ACC112 (cell line): ENCODE data around the gene MCTP1.

ENCODE experiments used
- H2AFZ ChIP-seq: fragments of 200-600 bp; sonication (generic); one replicate; pipeline ENCODE4 v1.6.0; 2017; ENCODE audit warnings: antibody characterized with exemption, low read length; ENCODE audit not compliant: unreplicated experiment
- H3K27ac ChIP-seq: fragments of 200-600 bp; sonication (generic); 2 replicates; pipeline ENCODE4 v1.5.1; 2014; ENCODE audit warnings: low read depth, mild to moderate bottlenecking, antibody characterized with exemption, low read length, moderate library complexity
- H3K27me3 ChIP-seq: fragments of 200-600 bp; sonication (generic); 2 replicates; pipeline ENCODE4 v1.6.1; 2014; ENCODE audit warnings: mild to moderate bottlenecking, antibody characterized with exemption, low read length, moderate library complexity, mixed read lengths; ENCODE audit not compliant: insufficient read depth
- H3K36me3 ChIP-seq: fragments of 200-600 bp; sonication (generic); 2 replicates; pipeline ENCODE4 v1.6.1; 2016; ENCODE audit warnings: mild to moderate bottlenecking, antibody characterized with exemption, low read length, moderate library complexity, mixed read lengths; ENCODE audit not compliant: insufficient read depth
- H3K4me1 ChIP-seq: fragments of 200-600 bp; sonication (generic); one replicate; pipeline ENCODE4 v1.6.1; 2016; ENCODE audit warnings: low read length, mixed read lengths; ENCODE audit not compliant: insufficient read depth, unreplicated experiment, control insufficient read depth
- H3K4me3 ChIP-seq: fragments of 200-600 bp; sonication (generic); 2 replicates; pipeline ENCODE4 v1.5.1; 2014; ENCODE audit warnings: mild to moderate bottlenecking, low read depth, low read length
- H3K79me2 ChIP-seq: fragments of 200-600 bp; sonication (generic); one replicate; pipeline ENCODE4 v1.6.0; 2016; ENCODE audit warnings: low read length; ENCODE audit not compliant: control insufficient read depth, unreplicated experiment, insufficient read depth

The MCTP1 gene

GRCh38 chr5:95283761-95284571, 928 bp downstream of the MCTP1 start:
- Histone ChIP-seq H3K4me3 (peak overlapping the region; percentile 74), H2AFZ (peak overlapping the region; percentile 75), H3K4me1 (peaks cover 4% of the 10 kb centered on the region), H3K36me3 (no peaks in the 10 kb centered on the region), H3K27ac (no peak overlapping the region), H3K79me2 (no peaks in the 10 kb centered on the region), H3K27me3 (peaks cover 74% of the 10 kb centered on the region)

DNA sequence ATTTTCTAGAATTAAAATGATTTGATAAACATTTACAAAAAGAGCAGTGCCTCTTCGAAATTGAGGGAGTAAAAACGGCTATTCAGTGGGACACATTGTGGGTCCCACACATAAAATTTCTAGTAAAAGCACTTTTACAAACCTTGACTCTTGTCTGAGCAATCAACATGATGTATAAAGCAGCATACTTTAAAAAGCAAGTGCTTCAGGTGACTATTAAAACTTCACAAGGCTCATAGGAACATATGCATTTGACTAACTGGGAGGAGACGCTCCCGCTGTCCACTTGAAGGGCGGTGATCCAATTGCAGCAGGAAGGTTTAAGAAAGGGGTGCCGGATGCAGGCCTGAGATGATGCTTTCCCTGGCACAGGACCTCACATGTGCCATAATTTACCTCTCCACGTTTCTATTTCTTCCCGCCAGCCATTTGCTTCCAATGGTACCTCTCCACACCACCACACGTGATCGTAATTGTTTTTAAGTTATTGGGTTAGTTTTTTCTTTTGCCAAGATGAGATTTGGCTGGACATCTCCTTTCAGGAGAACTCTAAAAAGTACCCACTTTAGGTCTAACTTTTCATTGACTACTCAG, 1.8 kb downstream of the MCTP1 start:
- H3K27ac ChIP-seq = no peak overlapping the region
- H3K4me3 ChIP-seq = peak overlapping the region; percentile 74
- H3K79me2 ChIP-seq = no peaks in the 10 kb centered on the region
- peaks cover 4% of the 10 kb centered on the region for H3K4me1 ChIP-seq
- peak overlapping the region; percentile 75 for H2AFZ ChIP-seq
- H3K27me3 ChIP-seq = peaks cover 66% of the 10 kb centered on the region
- H3K36me3 ChIP-seq = no peaks in the 10 kb centered on the region

- Histone ChIP-seq H3K27me3 (peaks cover 47% of the 10 kb centered on the region), H3K27ac (no peak overlapping the region), H3K36me3 (no peaks in the 10 kb centered on the region), H3K4me1 (peaks cover 4% of the 10 kb centered on the region), H3K79me2 (no peaks in the 10 kb centered on the region), H2AFZ (no peak overlapping the region), H3K4me3 (no peak overlapping the region)
Observed at GRCh38 chr5:95281226-95281625, 3.7 kb downstream of the MCTP1 start.

GRCh38 chr5:95280401-95281095, 4.3 kb downstream of the MCTP1 start:
- H3K4me1 ChIP-seq = peaks cover 4% of the 10 kb centered on the region
- H3K27me3 ChIP-seq = peaks cover 44% of the 10 kb centered on the region
- no peaks in the 10 kb centered on the region for H3K36me3 ChIP-seq
- no peak overlapping the region for H3K4me3 ChIP-seq
- H3K79me2 ChIP-seq = no peaks in the 10 kb centered on the region
- no peak overlapping the region for H2AFZ ChIP-seq
- H3K27ac ChIP-seq = no peak overlapping the region

- Histone ChIP-seq H3K27ac (no peak overlapping the region), H2AFZ (no peak overlapping the region), H3K4me3 (no peak overlapping the region), H3K27me3 (peaks cover 23% of the 10 kb centered on the region), H3K36me3 (no peaks in the 10 kb centered on the region), H3K79me2 (no peaks in the 10 kb centered on the region), H3K4me1 (no peaks in the 10 kb centered on the region)
Observed at GRCh38 chr5:95274011-95274410, 10.9 kb downstream of the MCTP1 start.

GRCh38 chr5:95272316-95272929, 12.5 kb downstream of the MCTP1 start:
- Histone ChIP-seq H3K79me2 (no peaks in the 10 kb centered on the region), H3K4me3 (no peak overlapping the region), H3K4me1 (no peaks in the 10 kb centered on the region), H3K36me3 (no peaks in the 10 kb centered on the region), H2AFZ (no peak overlapping the region), H3K27ac (no peak overlapping the region), H3K27me3 (peaks cover 39% of the 10 kb centered on the region)

DNA sequence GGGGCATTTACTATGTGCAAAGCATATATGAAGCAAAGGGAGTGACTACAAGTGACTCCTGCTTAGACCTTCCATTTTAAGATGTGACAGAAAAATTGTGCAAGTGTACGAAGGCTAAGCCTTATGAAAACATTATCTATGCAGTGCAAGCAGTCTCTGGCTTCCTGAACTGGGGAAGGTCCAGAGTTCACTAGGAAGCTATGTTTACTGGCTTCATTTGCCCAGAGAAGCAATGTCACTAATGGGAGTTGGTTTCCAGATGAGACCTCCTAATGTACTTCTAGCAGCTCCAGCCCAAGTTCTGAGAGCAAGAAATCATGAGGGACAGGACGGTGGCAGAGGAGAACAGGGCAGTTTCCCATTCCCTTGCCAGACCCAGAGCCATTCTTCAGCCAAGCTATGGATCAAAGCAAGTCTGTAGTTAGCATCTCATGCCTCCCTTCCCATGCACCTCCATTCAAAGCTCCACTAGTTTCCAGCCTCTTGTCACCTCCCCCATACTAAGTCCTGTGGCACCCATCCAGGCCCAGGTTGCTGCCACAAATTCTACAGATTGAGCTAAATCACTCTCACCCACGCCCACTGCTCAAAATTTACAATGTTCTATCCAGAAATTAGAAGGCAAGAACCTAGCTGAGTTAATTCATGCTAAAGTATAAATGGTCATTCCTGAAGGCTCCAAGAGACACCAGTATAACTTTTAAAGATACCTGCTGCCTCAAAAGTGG, 21.8 kb downstream of the MCTP1 start:
- peaks cover 25% of the 10 kb centered on the region for H3K27me3 ChIP-seq
- no peak overlapping the region for H3K4me3 ChIP-seq
- no peaks in the 10 kb centered on the region for H3K4me1 ChIP-seq
- H2AFZ ChIP-seq = no peak overlapping the region
- no peak overlapping the region for H3K27ac ChIP-seq
- H3K36me3 ChIP-seq = no peaks in the 10 kb centered on the region
- no peaks in the 10 kb centered on the region for H3K79me2 ChIP-seq

DNA sequence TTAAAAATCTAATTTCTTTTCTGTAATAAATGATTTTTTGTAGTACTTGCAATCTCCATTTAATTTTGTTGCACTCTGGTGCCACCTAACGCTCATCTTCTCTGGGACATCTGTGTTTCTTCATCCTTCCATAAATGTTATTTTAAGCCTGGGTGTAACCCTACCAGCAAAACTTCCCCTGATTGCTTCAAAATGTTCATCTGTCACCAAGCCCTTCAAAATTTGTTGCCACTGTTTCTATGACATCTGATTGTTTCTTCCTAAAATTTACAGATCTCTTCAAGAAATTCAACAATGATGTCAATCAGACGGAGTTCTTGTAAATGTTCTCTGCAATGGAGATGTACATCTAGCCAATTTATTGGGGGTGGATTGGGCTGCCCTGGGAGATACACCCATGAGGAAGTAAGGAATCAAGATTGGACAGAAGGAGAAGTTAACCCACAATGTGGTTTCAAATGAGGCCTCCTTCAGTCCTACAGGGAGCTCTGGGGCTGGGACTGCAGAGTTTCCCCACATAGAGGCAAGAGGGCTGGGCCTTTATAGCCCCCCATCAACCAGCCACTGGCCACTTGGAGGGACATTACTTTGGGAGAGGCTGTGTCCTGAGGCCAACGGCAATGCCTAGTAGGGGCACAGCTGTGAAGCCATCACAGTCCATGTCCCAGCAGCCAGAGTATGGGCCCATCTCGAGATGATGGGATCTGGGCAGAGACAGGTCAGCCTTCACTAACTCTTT, 23.3 kb downstream of the MCTP1 start:
- Histone ChIP-seq H3K4me3 (no peak overlapping the region), H3K79me2 (no peaks in the 10 kb centered on the region), H3K27ac (no peak overlapping the region), H2AFZ (no peak overlapping the region), H3K27me3 (peaks cover 12% of the 10 kb centered on the region; the same call in 1 of the 2 replicates), H3K4me1 (no peaks in the 10 kb centered on the region), H3K36me3 (no peaks in the 10 kb centered on the region)

GRCh38 chr5:95256991-95257390, 27.9 kb downstream of the MCTP1 start:
- Histone ChIP-seq H2AFZ (no peak overlapping the region), H3K4me1 (no peaks in the 10 kb centered on the region), H3K27me3 (no peaks in the 10 kb centered on the region), H3K4me3 (no peak overlapping the region), H3K79me2 (no peaks in the 10 kb centered on the region), H3K27ac (no peak overlapping the region), H3K36me3 (no peaks in the 10 kb centered on the region)
